GM23338 (cell line): Measurements from ENCODE around the gene CCDC196. TPM values are rescaled to one million over a fixed set of nuclear protein-coding genes. Genes with fewer than 3 reads are reported as not detected.

Source experiments
- ATAC-seq: fragments of 200-7000 bp; cut with Tn5 transposase; 3 replicates; pipeline ENCODE4 v1.9.1; 2020
- DNase-seq: peaks from one replicate; pipeline ENCODE4 v3.0.0-alpha.2; 2015; ENCODE audit warnings: low spot score
- H2AFZ ChIP-seq: fragments of 200-600 bp; sonication (generic); 2 replicates; pipeline ENCODE4 v1.8.0; 2016; ENCODE audit warnings: antibody characterized with exemption, mild to moderate bottlenecking, moderate library complexity
- H3F3A ChIP-seq: fragments of 200-600 bp; sonication (generic); replicated peaks from 2 replicates; pipeline ENCODE4 v1.8.0; 2017; ENCODE audit warnings: antibody characterized with exemption, mixed run types, low read depth
- H3K27ac ChIP-seq: fragments of 200-600 bp; sonication (generic); 2 replicates; pipeline ENCODE4 v1.6.1; 2016; ENCODE audit warnings: low read depth
- H3K27me3 ChIP-seq: fragments of 200-600 bp; sonication (generic); 2 replicates; pipeline ENCODE4 v1.8.0; 2016; ENCODE audit warnings: mild to moderate bottlenecking, mixed run types, moderate library complexity; ENCODE audit not compliant: insufficient read depth
- H3K36me3 ChIP-seq: fragments of 200-600 bp; sonication (generic); 2 replicates; pipeline ENCODE4 v1.8.0; 2016; ENCODE audit warnings: mild to moderate bottlenecking; ENCODE audit not compliant: insufficient read depth
- H3K4me1 ChIP-seq: fragments of 200-600 bp; sonication (generic); 2 replicates; pipeline ENCODE4 v1.8.0; 2016; ENCODE audit warnings: mild to moderate bottlenecking, moderate library complexity; ENCODE audit not compliant: insufficient read depth
- H3K4me2 ChIP-seq: fragments of 200-600 bp; sonication (generic); 2 replicates; pipeline ENCODE4 v1.7.1; 2017; ENCODE audit warnings: mixed run types
- H3K4me3 ChIP-seq: fragments of 200-600 bp; sonication (generic); 2 replicates; pipeline ENCODE4 v1.6.1; 2016; ENCODE audit warnings: mixed run types
- H3K79me2 ChIP-seq: fragments of 200-600 bp; sonication (generic); replicated peaks from 2 replicates; pipeline ENCODE4 v1.8.0; 2017; ENCODE audit warnings: mild to moderate bottlenecking; ENCODE audit not compliant: insufficient read depth
- H3K9me2 ChIP-seq: fragments of 200-600 bp; sonication (generic); 2 replicates; pipeline ENCODE4 v1.8.0; 2017; ENCODE audit not compliant: insufficient read depth
- H4K20me1 ChIP-seq: fragments of 200-600 bp; sonication (generic); replicated peaks from 2 replicates; pipeline ENCODE4 v1.8.0; 2017; ENCODE audit warnings: mild to moderate bottlenecking; ENCODE audit not compliant: insufficient read depth
- H3K27ac Mint-ChIP-seq: 2 replicates; pipeline ENCODE4 v1.8.0; 2020; ENCODE audit warnings: inconsistent platforms, mild to moderate bottlenecking, moderate library complexity, mixed read lengths
- H3K27me3 Mint-ChIP-seq: 3 replicates; pipeline ENCODE4 v1.8.0; 2022; ENCODE audit warnings: low read depth, mild to moderate bottlenecking, moderate library complexity, mixed read lengths, inconsistent platforms; ENCODE audit not compliant: insufficient read depth, poor library complexity
- H3K36me3 Mint-ChIP-seq: 3 replicates; pipeline ENCODE4 v1.8.0; 2021; ENCODE audit warnings: low read depth, mild to moderate bottlenecking, inconsistent platforms, moderate library complexity, mixed read lengths
- H3K4me1 Mint-ChIP-seq: 3 replicates; pipeline ENCODE4 v1.8.0; 2020; ENCODE audit warnings: mild to moderate bottlenecking, inconsistent platforms, mixed read lengths
- H3K4me3 Mint-ChIP-seq: 3 replicates; pipeline ENCODE4 v1.8.0; 2021; ENCODE audit warnings: moderate library complexity, mild to moderate bottlenecking, inconsistent platforms, mixed read lengths
- H3K9me3 Mint-ChIP-seq: 3 replicates; pipeline ENCODE4 v1.8.0; 2020; ENCODE audit warnings: moderate library complexity, mild to moderate bottlenecking, inconsistent platforms, mixed read lengths
- CREB1 ChIP-seq: fragments of 250-450 bp; sonication (Bioruptor Pico); IDR thresholded peaks from 2 replicates; pipeline ENCODE4 v1.5.0; 2020; ENCODE audit warnings: low read depth, mild to moderate bottlenecking, moderate library complexity
- EZH2 ChIP-seq: fragments of 200-600 bp; sonication (generic); IDR thresholded peaks from one replicate; pipeline ENCODE4 v1.8.0; 2017; ENCODE audit warnings: antibody characterized with exemption, mild to moderate bottlenecking, low read depth; ENCODE audit not compliant: unreplicated experiment
- EZH2phosphoT487 ChIP-seq: fragments of 200-600 bp; sonication (generic); IDR thresholded peaks from one replicate; pipeline ENCODE4 v1.8.1; 2018; ENCODE audit warnings: antibody characterized with exemption; ENCODE audit not compliant: unreplicated experiment
- JUNB ChIP-seq: IDR thresholded peaks from one replicate; pipeline ENCODE4 v1.6.1; 2016; ENCODE audit warnings: antibody characterized with exemption; ENCODE audit not compliant: unreplicated experiment
- STAT1 ChIP-seq: IDR thresholded peaks from one replicate; pipeline ENCODE4 v1.6.1; 2016; ENCODE audit warnings: antibody characterized with exemption; ENCODE audit not compliant: unreplicated experiment
- ZNF114 ChIP-seq: fragments of 250-450 bp; sonication (Bioruptor Pico); IDR thresholded peaks from 2 replicates; pipeline ENCODE4 v1.5.0; 2020; ENCODE audit warnings: mild to moderate bottlenecking, moderate library complexity
- ZNF331 ChIP-seq: fragments of 250-450 bp; sonication (Bioruptor Pico); IDR thresholded peaks from 2 replicates; pipeline ENCODE4 v1.5.0; 2020; ENCODE audit warnings: low read depth, mild to moderate bottlenecking, moderate library complexity
- polyA plus RNA-seq: library from polyadenylated mRNA; unstranded; fragments of >200 nt; fragmentation: Nextera tagmentation; extraction: Ambion mirVana; gene quantifications from 2 replicates; pipeline ENCODE4 v1.2.1, GENCODE V29; 2016
- total RNA-seq: library from RNA; depleted of rRNA; stranded (reverse); fragments of >200 nt; shearing (Covaris generic); gene quantifications from 2 replicates; pipeline ENCODE4 v1.2.3, GENCODE V29; 2014
- TF ChIP-seq, protein P1 (sequence below): IDR thresholded peaks from one replicate; pipeline ENCODE4 v1.6.1; 2018; ENCODE audit warnings: antibody characterized with exemption; ENCODE audit not compliant: unreplicated experiment
- TF ChIP-seq, protein P2 (sequence below): fragments of 250-450 bp; sonication (Bioruptor Pico); IDR thresholded peaks from 2 replicates; pipeline ENCODE4 v1.5.0; 2020; ENCODE audit warnings: mild to moderate bottlenecking, moderate library complexity
- TF ChIP-seq, protein P3 (sequence below), 2 experiments: fragments of 200-600 bp in 1 of 2; sonication (generic) in 1 of 2; conservative IDR thresholded peaks; 2 replicates each; pipeline versions ENCODE4 v1.5.1 to v1.6.1; 2016 to 2017; ENCODE audit warnings: antibody characterized with exemption in 2 of 2, low read depth in 2 of 2, mild to moderate bottlenecking in 2 of 2, moderate library complexity in 1 of 2
- TF ChIP-seq, protein P4 (sequence below): IDR thresholded peaks from 2 replicates; pipeline ENCODE4 v1.6.1; 2016; ENCODE audit warnings: antibody characterized with exemption

Gene CCDC196
- total and polyA plus RNA-seq, 2 experiments from 2014 or later, result 0.27 TPM; not detected in 1

DNA sequence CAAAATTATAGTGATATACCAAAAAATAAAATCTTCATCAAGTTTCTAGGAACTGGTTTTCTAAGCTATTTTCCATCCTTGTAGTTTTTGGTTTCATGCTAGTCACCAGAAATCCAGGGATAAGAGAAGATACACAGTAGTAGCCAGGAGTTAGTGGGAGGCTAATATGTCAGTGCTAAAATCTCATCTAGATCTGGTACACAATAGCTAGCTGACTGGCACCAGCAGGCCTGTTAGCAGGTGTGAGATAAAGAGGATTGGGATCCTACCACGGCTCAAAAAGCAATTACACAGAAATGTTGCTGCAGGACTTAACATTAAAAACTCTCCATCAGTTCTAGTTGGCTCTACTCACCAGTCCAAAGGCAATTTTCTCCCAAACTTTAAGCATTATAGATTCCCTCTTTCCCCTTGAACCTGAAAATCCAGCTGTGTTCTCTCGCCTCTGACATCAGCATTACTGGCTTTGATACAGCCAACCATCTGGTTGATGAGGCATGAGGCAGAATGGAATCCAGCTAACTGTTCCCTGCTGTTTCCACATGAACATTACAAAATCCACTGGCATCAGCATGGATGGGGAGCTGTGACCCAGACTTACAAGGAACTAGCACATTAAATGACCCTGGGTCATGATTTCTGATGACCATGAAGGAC lies 41.8 kb upstream of the CCDC196 start:
- H4K20me1 ChIP-seq, result no peaks in the 10 kb centered on the region
- no peak overlapping the region for H3K27ac Mint-ChIP-seq
- ATAC-seq (no peak), DNase-seq (no peak)
- H3K4me1 Mint-ChIP-seq, result no peaks in the 10 kb centered on the region
- H3K27ac ChIP-seq, result no peak overlapping the region
- peaks cover 9% of the 10 kb centered on the region for H3K9me3 Mint-ChIP-seq
- no peaks in the 10 kb centered on the region for H3F3A ChIP-seq
- no peak overlapping the region for H3K4me3 ChIP-seq
- no peak overlapping the region for H2AFZ ChIP-seq
- no peak overlapping the region for H3K4me3 Mint-ChIP-seq
- no peaks in the 10 kb centered on the region for H3K4me1 ChIP-seq
- no peaks in the 10 kb centered on the region for H3K9me2 ChIP-seq
- TF ChIP-seq EZH2, result no peak
- TF ChIP-seq, protein P1, sequence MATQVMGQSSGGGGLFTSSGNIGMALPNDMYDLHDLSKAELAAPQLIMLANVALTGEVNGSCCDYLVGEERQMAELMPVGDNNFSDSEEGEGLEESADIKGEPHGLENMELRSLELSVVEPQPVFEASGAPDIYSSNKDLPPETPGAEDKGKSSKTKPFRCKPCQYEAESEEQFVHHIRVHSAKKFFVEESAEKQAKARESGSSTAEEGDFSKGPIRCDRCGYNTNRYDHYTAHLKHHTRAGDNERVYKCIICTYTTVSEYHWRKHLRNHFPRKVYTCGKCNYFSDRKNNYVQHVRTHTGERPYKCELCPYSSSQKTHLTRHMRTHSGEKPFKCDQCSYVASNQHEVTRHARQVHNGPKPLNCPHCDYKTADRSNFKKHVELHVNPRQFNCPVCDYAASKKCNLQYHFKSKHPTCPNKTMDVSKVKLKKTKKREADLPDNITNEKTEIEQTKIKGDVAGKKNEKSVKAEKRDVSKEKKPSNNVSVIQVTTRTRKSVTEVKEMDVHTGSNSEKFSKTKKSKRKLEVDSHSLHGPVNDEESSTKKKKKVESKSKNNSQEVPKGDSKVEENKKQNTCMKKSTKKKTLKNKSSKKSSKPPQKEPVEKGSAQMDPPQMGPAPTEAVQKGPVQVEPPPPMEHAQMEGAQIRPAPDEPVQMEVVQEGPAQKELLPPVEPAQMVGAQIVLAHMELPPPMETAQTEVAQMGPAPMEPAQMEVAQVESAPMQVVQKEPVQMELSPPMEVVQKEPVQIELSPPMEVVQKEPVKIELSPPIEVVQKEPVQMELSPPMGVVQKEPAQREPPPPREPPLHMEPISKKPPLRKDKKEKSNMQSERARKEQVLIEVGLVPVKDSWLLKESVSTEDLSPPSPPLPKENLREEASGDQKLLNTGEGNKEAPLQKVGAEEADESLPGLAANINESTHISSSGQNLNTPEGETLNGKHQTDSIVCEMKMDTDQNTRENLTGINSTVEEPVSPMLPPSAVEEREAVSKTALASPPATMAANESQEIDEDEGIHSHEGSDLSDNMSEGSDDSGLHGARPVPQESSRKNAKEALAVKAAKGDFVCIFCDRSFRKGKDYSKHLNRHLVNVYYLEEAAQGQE, result no peak
- TF ChIP-seq JUNB, result no peak
- TF ChIP-seq STAT1, result no peak
- no peak for TF ChIP-seq ZNF114 (CRISPR knock-in tag)
- TF ChIP-seq ZNF331, result no peak
- no peak for TF ChIP-seq CREB1 (CRISPR knock-in tag)
- TF ChIP-seq, protein P2, sequence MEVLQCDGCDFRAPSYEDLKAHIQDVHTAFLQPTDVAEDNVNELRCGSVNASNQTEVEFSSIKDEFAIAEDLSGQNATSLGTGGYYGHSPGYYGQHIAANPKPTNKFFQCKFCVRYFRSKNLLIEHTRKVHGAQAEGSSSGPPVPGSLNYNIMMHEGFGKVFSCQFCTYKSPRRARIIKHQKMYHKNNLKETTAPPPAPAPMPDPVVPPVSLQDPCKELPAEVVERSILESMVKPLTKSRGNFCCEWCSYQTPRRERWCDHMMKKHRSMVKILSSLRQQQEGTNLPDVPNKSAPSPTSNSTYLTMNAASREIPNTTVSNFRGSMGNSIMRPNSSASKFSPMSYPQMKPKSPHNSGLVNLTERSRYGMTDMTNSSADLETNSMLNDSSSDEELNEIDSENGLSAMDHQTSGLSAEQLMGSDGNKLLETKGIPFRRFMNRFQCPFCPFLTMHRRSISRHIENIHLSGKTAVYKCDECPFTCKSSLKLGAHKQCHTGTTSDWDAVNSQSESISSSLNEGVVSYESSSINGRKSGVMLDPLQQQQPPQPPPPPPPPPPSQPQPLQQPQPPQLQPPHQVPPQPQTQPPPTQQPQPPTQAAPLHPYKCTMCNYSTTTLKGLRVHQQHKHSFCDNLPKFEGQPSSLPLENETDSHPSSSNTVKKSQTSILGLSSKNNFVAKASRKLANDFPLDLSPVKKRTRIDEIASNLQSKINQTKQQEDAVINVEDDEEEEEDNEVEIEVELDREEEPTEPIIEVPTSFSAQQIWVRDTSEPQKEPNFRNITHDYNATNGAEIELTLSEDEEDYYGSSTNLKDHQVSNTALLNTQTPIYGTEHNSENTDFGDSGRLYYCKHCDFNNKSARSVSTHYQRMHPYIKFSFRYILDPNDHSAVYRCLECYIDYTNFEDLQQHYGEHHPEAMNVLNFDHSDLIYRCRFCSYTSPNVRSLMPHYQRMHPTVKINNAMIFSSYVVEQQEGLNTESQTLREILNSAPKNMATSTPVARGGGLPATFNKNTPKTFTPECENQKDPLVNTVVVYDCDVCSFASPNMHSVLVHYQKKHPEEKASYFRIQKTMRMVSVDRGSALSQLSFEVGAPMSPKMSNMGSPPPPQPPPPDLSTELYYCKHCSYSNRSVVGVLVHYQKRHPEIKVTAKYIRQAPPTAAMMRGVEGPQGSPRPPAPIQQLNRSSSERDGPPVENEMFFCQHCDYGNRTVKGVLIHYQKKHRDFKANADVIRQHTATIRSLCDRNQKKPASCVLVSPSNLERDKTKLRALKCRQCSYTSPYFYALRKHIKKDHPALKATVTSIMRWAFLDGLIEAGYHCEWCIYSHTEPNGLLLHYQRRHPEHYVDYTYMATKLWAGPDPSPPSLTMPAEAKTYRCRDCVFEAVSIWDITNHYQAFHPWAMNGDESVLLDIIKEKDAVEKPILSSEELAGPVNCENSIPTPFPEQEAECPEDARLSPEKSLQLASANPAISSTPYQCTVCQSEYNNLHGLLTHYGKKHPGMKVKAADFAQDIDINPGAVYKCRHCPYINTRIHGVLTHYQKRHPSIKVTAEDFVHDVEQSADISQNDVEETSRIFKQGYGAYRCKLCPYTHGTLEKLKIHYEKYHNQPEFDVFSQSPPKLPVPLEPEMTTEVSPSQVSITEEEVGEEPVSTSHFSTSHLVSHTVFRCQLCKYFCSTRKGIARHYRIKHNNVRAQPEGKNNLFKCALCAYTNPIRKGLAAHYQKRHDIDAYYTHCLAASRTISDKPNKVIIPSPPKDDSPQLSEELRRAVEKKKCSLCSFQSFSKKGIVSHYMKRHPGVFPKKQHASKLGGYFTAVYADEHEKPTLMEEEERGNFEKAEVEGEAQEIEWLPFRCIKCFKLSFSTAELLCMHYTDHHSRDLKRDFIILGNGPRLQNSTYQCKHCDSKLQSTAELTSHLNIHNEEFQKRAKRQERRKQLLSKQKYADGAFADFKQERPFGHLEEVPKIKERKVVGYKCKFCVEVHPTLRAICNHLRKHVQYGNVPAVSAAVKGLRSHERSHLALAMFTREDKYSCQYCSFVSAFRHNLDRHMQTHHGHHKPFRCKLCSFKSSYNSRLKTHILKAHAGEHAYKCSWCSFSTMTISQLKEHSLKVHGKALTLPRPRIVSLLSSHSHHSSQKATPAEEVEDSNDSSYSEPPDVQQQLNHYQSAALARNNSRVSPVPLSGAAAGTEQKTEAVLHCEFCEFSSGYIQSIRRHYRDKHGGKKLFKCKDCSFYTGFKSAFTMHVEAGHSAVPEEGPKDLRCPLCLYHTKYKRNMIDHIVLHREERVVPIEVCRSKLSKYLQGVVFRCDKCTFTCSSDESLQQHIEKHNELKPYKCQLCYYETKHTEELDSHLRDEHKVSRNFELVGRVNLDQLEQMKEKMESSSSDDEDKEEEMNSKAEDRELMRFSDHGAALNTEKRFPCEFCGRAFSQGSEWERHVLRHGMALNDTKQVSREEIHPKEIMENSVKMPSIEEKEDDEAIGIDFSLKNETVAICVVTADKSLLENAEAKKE (CRISPR knock-in tag), result no peak
- TF ChIP-seq, protein P3, sequence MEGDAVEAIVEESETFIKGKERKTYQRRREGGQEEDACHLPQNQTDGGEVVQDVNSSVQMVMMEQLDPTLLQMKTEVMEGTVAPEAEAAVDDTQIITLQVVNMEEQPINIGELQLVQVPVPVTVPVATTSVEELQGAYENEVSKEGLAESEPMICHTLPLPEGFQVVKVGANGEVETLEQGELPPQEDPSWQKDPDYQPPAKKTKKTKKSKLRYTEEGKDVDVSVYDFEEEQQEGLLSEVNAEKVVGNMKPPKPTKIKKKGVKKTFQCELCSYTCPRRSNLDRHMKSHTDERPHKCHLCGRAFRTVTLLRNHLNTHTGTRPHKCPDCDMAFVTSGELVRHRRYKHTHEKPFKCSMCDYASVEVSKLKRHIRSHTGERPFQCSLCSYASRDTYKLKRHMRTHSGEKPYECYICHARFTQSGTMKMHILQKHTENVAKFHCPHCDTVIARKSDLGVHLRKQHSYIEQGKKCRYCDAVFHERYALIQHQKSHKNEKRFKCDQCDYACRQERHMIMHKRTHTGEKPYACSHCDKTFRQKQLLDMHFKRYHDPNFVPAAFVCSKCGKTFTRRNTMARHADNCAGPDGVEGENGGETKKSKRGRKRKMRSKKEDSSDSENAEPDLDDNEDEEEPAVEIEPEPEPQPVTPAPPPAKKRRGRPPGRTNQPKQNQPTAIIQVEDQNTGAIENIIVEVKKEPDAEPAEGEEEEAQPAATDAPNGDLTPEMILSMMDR (conservative IDR thresholded peaks at IDR 0.05; ENCODE audit: low read depth in 2 of 2), result no peak
- TF ChIP-seq, protein P4, sequence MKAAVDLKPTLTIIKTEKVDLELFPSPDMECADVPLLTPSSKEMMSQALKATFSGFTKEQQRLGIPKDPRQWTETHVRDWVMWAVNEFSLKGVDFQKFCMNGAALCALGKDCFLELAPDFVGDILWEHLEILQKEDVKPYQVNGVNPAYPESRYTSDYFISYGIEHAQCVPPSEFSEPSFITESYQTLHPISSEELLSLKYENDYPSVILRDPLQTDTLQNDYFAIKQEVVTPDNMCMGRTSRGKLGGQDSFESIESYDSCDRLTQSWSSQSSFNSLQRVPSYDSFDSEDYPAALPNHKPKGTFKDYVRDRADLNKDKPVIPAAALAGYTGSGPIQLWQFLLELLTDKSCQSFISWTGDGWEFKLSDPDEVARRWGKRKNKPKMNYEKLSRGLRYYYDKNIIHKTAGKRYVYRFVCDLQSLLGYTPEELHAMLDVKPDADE, result no peak
- no peak for TF ChIP-seq EZH2phosphoT487
- no peaks in the 10 kb centered on the region for H3K36me3 Mint-ChIP-seq
- no peaks in the 10 kb centered on the region for H3K27me3 Mint-ChIP-seq
- no peaks in the 10 kb centered on the region for H3K36me3 ChIP-seq
- no peak overlapping the region for H3K4me2 ChIP-seq
- no peaks in the 10 kb centered on the region for H3K27me3 ChIP-seq
- H3K79me2 ChIP-seq, result no peaks in the 10 kb centered on the region
